BE2C (cell line): Measurements from ENCODE around the gene HS3ST3B1.

Experiments used
- DNase-seq: peaks from one replicate; pipeline ENCODE4 v3.0.0-alpha.2; 2020
- H3K27me3 ChIP-seq: fragments of 250-450 bp; sonication (Bioruptor Pico); 2 replicates; pipeline ENCODE4 v1.5.1; 2020; ENCODE audit warnings: mild to moderate bottlenecking
- H3K36me3 ChIP-seq: fragments of 250-450 bp; sonication (Bioruptor Pico); 2 replicates; pipeline ENCODE4 v1.5.1; 2020; ENCODE audit warnings: mild to moderate bottlenecking
- H3K4me1 ChIP-seq: fragments of 250-450 bp; sonication (Bioruptor Pico); 2 replicates; pipeline ENCODE4 v1.5.1; 2020
- H3K4me3 ChIP-seq: 2 replicates; pipeline ENCODE4 v1.5.1; 2011; ENCODE audit warnings: low read depth, low read length
- H3K9me3 ChIP-seq: fragments of 250-450 bp; sonication (Bioruptor Pico); 2 replicates; pipeline ENCODE4 v1.5.1; 2020
- TF ChIP-seq, protein P1 (sequence below): IDR thresholded peaks from 2 replicates; pipeline ENCODE4 v1.5.1; 2012; ENCODE audit warnings: mild to moderate bottlenecking, low read depth, low read length

HS3ST3B1 gene

GRCh38 chr17:14281530-14281929 is 19.4 kb upstream of the HS3ST3B1 start:
- DNase-seq: no peak
- Histone ChIP-seq H3K4me1 (no peaks in the 10 kb centered on the region), H3K27me3 (no peaks in the 10 kb centered on the region), H3K9me3 (no peaks in the 10 kb centered on the region), H3K36me3 (no peaks in the 10 kb centered on the region), H3K4me3 (no peak overlapping the region)
- TF ChIP-seq, protein P1, sequence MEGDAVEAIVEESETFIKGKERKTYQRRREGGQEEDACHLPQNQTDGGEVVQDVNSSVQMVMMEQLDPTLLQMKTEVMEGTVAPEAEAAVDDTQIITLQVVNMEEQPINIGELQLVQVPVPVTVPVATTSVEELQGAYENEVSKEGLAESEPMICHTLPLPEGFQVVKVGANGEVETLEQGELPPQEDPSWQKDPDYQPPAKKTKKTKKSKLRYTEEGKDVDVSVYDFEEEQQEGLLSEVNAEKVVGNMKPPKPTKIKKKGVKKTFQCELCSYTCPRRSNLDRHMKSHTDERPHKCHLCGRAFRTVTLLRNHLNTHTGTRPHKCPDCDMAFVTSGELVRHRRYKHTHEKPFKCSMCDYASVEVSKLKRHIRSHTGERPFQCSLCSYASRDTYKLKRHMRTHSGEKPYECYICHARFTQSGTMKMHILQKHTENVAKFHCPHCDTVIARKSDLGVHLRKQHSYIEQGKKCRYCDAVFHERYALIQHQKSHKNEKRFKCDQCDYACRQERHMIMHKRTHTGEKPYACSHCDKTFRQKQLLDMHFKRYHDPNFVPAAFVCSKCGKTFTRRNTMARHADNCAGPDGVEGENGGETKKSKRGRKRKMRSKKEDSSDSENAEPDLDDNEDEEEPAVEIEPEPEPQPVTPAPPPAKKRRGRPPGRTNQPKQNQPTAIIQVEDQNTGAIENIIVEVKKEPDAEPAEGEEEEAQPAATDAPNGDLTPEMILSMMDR: no peak

DNA sequence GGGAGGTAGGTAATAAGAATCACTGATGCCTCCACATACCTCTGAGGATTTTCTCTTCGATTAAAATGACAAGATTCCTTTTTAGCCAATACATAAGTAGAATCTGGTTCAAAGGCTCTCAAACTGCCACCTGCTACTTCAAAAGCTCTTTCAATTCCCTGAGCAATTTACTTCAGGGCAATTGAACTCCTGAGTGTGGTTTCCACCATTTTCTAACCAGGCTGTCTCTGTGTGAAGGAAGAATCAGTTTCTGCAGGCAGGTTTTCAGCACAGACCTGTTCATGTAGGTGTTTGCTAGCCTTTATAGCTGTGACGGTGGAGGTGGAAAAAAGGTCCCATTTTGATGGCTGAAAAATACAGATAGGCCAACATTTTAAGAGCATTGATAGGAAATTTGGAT is 18.2 kb upstream of the HS3ST3B1 start:
- Histone ChIP-seq H3K4me1 (no peaks in the 10 kb centered on the region), H3K9me3 (no peaks in the 10 kb centered on the region), H3K27me3 (no peaks in the 10 kb centered on the region), H3K4me3 (no peak overlapping the region), H3K36me3 (no peaks in the 10 kb centered on the region)
- TF ChIP-seq, protein P1: no peak
- no peak for DNase-seq

GRCh38 chr17:14289162-14289561 is 11.7 kb upstream of the HS3ST3B1 start:
- H3K27me3 ChIP-seq: no peaks in the 10 kb centered on the region
- H3K9me3 ChIP-seq: no peaks in the 10 kb centered on the region
- TF ChIP-seq, protein P1: no peak
- H3K36me3 ChIP-seq: no peaks in the 10 kb centered on the region
- DNase-seq: no peak
- no peak overlapping the region for H3K4me3 ChIP-seq
- no peaks in the 10 kb centered on the region for H3K4me1 ChIP-seq

DNA sequence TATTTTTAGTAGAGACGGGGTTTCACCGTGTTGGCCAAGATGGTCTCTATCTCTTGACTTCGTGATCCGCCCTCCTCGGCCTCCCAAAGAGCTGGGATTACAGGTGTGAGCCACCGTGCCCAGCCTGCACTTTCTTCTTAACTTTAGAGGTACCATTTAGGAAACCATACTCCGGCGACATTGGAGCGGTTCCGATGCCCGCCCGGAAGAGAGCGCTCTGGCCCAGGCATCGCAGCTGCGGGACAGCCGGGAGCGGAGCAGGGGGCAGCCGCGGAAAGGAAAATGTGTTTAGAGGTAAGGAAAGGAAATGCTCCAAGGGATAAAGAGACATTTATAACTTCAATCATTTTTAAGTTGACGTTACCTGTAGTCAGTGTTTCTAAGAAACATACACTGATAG is 6.0 kb upstream of the HS3ST3B1 start:
- DNase-seq: no peak
- Histone ChIP-seq H3K4me3 (no peak overlapping the region), H3K27me3 (peaks cover 42% of the 10 kb centered on the region), H3K36me3 (no peaks in the 10 kb centered on the region), H3K4me1 (no peaks in the 10 kb centered on the region), H3K9me3 (no peaks in the 10 kb centered on the region)
- TF ChIP-seq, protein P1: no peak

DNA sequence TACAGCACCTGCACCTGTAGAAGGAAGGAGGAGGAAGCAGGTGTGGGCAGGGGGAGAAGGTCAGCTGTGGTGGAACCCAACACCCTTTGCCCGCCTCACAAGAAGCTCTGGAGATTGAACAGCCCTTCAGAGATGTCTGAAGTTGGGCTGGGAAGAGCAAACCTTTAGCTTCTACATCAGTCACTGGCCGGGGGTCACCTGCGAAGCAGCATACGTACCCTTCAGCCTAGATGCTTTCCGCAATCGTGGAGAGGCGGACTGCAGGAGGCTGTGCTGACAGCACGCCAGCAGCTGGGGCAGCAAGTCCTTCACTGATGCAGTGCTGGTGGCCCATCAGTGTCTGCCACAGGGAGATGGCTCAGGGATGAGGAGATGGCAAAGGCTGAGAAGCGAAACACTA is 5.2 kb upstream of the HS3ST3B1 start:
- Histone ChIP-seq H3K9me3 (no peaks in the 10 kb centered on the region), H3K4me1 (no peaks in the 10 kb centered on the region), H3K27me3 (peaks cover 49% of the 10 kb centered on the region)

DNA sequence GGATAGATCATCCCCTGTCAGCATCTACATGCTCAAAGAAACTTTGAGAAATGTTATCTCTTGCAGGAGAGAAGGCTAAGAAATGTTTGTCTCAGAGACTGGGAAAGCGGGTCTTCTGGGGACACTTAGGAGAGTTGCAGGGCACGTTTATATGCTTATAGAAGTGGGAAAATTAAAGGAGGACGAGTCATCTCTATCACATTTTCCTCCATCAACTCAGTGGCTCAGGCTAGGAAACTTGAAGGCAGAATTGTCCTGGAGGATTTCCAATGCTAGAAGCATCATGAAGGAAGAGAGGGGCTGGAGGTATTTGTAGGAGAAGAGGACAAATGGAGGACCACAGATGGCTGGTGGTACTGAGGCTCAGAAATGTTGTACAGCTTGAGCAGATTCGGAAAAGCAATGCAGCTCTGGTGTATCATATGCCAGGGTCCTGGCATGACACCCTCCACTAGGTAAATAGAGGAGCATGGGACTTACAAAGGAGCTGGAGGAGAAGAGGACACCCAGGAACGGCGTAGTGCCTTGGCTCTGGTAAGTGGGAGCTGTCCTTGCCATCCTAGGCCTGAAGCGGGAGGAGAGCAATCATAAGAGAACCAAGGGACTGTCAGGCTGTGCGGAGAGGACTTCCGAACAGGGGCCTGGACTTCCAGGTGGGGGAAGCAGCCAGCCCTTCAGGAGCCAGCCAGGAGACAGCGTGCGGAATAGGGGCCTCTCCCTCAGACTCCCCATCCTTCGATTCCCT is 4.5 kb upstream of the HS3ST3B1 start:
- no peaks in the 10 kb centered on the region for H3K4me1 ChIP-seq
- H3K9me3 ChIP-seq: no peaks in the 10 kb centered on the region
- no peak overlapping the region for H3K4me3 ChIP-seq
- H3K27me3 ChIP-seq: peaks cover 53% of the 10 kb centered on the region
- DNase-seq: no peak
- no peaks in the 10 kb centered on the region for H3K36me3 ChIP-seq
- TF ChIP-seq, protein P1: no peak

More for the DNA sequence above, 5.2 kb upstream of the HS3ST3B1 start:
- TF ChIP-seq, protein P1: no peak
- H3K36me3 ChIP-seq: no peaks in the 10 kb centered on the region
- DNase-seq: no peak
- no peak overlapping the region for H3K4me3 ChIP-seq
